AG10803 (cell line): Measurements from ENCODE around the gene OR8B3.

Experiments used
- DNase-seq: peaks from one replicate; pipeline ENCODE4 v3.0.0; 2010; ENCODE audit warnings: low read depth
- H3K4me3 ChIP-seq: 2 replicates; pipeline ENCODE4 v1.5.1; 2011; ENCODE audit warnings: mild to moderate bottlenecking, low read length, control low read depth
- CTCF ChIP-seq: conservative IDR thresholded peaks from 2 replicates; pipeline ENCODE4 v1.5.1; 2011; ENCODE audit warnings: mild to moderate bottlenecking, low read length, control low read depth, inconsistent platforms

OR8B3 gene

GRCh38 chr11:124359566-124359965, 39.3 kb downstream of the OR8B3 start:
- DNase-seq = no peak
- no peak for TF ChIP-seq CTCF
- no peak overlapping the region for H3K4me3 ChIP-seq

GRCh38 chr11:124346311-124346955, 52.4 kb downstream of the OR8B3 start:
- DNase-seq = no peak
- no peak overlapping the region for H3K4me3 ChIP-seq
- no peak for TF ChIP-seq CTCF
